GM21786 (cell line): ENCODE results near the gene GCH1.
"Not testable (repeated sequence)": the region's sequence is repeated elsewhere in the genome, so short reads cannot be mapped to it uniquely, and the experiment has no call there.

Experiments used
- ATAC-seq: cut with Tn5 transposase; IDR thresholded peaks from one replicate; pipeline ENCODE4 v1.9.1; 2021; ENCODE audit not compliant: unreplicated experiment

GCH1 gene, protein sequence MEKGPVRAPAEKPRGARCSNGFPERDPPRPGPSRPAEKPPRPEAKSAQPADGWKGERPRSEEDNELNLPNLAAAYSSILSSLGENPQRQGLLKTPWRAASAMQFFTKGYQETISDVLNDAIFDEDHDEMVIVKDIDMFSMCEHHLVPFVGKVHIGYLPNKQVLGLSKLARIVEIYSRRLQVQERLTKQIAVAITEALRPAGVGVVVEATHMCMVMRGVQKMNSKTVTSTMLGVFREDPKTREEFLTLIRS

DNA sequence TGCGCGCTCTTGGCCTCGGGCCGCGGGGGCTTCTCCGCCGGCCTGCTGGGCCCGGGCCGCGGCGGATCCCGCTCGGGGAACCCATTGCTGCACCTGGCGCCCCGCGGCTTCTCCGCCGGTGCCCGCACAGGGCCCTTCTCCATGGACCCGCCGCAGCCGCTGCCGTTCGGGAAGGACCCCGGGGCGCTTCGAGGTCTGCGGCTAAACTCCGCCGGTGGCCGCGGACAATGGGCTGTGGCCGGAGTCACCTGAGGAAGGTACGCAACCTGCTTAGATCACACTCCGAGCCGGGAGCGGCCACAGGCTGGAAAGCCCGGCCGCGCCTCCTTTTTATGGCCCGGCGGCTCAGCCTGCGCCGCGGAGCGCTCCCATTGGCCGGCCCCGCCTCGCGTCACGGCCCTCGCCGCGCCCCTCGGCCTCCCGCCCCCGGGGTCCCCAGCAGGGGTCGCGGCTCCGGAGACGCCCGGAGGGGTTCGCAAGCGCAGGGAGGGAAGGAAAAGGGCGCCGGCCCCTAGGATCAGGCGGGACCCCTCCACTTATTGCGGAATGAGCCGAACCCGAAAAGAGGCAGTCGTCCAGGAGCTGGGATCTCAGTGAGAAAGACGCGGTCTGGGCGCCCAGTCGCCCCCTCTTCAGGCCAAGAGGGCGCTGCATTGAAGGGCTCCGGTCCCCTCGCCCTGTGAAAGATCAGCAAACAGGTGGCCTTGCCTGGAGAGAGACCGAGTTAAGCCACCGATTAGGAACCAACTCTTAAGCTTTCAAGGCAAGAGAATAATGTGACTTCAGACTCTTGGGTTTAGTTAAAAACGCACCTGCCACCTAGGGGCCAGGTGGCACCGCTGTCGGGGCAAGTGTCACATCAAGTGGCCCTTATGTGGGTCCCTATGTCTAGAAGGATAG, at the start of gene GCH1:
Gene GCH1 (minus strand): TSS at position 306 of the 900 bp plus-strand sequence. CDS start 163 bp downstream, at position 143.
- ATAC-seq: peak; percentile 84

- ATAC-seq: no peak
Measured at GRCh38 chr14:54947230-54947629, 44.6 kb upstream of the GCH1 start.

DNA sequence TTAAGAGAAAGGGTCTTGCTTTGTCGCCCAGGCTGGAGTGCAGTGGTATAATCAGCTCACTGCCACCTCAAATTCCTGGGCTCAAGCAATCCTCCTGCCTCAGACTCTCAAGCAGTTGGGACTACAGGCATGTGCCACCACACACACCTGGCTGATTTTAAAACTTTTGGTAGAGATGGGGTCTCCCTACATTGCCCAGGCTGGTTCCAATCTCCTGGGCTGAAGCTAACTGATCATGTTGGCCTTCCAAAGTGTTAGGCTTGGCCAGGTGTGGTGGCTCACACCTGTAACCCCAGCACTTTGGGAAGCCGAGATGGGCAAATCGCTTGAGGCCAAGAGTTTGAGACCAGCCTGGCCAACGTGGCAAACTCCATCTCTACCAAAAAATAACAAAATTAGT, 43.9 kb upstream of the GCH1 start:
- ATAC-seq: no peak

- ATAC-seq: no peak
Measured at GRCh38 chr14:54944737-54945391, 42.2 kb upstream of the GCH1 start.

GRCh38 chr14:54942913-54943312, 40.3 kb upstream of the GCH1 start:
- ATAC-seq: no peak

DNA sequence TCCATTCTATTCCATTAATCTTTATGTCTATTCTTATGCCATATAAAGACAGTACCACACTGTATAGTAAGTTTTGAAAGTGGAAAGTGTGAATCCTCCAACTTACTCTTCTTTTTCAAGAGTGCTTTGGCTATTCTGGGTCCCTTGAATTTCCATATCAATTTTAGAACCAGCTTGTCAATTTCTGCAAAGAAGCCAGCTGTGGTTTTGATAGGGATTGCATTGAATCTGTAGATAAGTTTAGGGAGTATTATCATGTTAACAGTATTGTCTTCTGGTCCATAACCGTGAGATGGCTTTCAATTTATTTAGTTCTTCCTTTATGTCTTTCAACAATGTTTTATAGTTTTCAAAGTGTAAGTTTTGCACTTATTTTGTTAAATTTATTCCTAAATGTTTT, 34.2 kb upstream of the GCH1 start:
- ATAC-seq: no peak

DNA sequence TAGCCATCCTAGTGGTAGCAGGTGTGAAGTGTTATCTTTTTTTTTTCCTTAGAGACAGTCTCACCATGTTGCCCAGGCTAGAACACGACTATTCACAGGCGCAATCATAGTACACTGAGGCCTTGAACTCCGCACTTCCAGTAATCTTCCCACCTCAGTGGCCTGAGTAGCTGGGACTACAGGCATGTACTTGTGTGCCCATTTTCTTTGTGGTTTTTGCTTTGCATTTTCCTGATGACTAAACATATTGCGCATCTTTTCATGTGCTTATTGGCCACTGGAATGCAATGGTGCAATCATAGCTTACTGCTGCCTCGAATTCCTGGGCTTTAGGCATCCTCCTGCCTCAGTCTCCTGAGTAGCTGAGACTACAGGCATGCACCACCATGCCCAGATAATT, 33.3 kb upstream of the GCH1 start:
- no peak for ATAC-seq

DNA sequence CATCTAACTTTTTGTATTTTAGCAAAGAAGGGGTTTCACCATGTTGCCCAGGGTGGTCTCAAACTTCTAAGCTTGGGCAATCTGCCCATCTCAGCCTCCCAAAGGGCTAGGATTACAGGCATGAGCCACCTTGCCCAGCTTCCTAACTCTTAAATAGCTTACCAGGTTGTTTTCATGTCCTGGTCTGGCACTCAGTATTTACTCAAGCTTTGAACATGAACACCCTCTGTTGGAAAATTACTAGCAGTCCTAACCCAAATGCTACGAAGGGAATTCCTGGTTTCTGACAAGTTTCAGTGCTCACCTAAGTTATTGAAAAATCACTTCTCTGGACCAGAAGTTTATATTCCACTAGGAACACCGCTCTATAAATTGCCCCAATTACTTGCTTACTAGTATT, 32.5 kb upstream of the GCH1 start:
- ATAC-seq: no peak

DNA sequence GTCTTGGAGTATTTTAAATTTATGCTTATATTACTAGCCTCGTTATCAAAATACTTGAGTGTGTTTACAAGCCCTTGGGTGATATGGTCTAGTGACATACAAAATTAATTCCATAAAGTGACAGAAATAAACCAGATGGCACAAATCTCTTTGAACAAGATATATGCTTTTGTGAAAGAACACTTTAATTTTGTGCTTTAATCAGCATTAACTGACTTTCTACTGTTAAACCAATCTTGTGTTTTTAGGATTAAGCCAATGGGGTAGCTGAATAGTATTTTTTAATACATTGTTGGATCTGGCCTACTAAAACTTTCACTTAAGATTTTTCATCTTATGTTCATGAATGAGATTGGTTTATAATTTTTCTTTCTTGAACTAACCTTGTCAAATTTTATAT, 30.4 kb upstream of the GCH1 start:
- ATAC-seq: no peak

GRCh38 chr14:54931598-54932340, 29.1 kb upstream of the GCH1 start:
- ATAC-seq: no peak

DNA sequence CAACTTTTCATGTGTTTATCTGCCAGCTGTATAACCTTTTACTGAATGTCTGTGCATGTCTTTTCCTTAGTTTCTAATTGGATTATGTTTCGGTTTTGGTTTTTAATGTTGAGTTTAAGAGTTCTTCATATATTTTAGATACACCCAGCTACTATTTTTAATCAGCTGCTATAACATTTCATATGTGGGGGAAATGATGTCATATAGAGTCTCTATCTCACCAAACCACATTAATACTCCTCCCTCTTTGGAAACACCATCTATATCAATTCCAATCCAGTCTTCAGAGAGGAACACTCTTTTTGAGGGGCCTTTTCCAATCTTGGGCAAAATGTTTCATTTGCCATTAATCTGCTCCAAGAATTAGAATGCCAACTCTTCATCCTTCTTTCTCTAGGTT, 28.5 kb upstream of the GCH1 start:
- no peak for ATAC-seq

GRCh38 chr14:54929556-54929955, 26.9 kb upstream of the GCH1 start:
- ATAC-seq: no peak

DNA sequence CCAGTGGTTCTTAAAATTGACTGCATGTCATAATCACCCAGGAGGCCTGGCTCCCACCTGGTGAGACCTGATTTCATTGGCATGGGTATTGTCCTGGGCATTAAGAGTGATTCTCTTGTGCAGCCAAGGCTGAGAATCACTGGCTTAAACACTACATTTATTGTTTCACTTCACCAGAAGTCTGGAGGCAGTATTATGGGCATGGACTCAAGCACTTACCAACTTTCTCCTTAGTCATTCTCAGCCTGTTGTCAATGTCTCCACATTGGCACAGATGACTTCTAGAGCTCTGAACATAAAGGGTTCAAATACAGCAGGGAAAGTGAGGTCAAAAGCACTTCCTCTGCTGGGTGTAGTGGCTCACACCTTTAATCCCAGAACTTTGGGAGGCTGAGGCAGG, 25.6 kb upstream of the GCH1 start:
- no peak for ATAC-seq

GRCh38 chr14:54927551-54927950, 24.9 kb upstream of the GCH1 start:
- no peak for ATAC-seq

- ATAC-seq: not testable (repeated sequence)
Measured at GRCh38 chr14:54926570-54926969, 23.9 kb upstream of the GCH1 start.

- no peak for ATAC-seq
Measured at GRCh38 chr14:54922598-54922997, 20.0 kb upstream of the GCH1 start.

- ATAC-seq: no peak
Measured at GRCh38 chr14:54920052-54920451, 17.4 kb upstream of the GCH1 start.

DNA sequence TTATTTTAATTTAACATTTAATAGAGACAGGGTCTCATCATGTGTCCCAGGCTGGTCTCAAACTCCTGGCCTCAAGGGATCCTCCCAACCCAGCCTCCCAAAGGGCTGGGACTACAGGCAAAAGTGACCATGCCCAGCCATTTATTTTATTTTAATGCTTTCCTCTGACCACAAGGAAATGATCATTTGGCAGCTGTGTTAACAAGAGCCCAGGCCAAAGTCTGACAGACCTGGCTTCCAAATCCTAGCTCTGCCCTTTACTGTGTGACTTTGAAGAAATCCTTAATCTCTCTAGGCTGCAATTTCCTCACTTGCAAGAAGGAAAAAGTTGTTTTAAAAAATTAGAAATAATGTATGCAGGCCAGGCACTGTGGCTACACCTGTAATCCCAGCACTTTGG, 16.7 kb upstream of the GCH1 start:
- no peak for ATAC-seq

DNA sequence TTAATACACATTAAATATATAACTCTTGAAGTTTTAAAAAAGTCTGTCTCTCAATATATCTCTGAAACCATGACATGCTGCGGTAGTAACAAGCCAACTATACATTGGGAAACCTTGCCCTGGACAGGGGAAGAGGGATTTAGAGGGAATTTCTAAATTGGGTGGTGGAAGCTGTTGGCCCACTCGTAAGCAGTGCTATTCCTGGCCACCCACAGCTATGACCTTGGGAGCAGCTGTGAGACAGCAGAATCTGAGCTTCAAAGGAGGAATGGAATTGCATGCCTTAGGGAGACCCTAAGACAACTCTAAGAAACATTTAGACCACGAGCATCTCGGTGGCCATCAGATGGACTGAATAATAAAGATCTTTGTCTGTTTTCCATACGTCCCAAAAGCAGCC, 15.8 kb upstream of the GCH1 start:
- no peak for ATAC-seq

DNA sequence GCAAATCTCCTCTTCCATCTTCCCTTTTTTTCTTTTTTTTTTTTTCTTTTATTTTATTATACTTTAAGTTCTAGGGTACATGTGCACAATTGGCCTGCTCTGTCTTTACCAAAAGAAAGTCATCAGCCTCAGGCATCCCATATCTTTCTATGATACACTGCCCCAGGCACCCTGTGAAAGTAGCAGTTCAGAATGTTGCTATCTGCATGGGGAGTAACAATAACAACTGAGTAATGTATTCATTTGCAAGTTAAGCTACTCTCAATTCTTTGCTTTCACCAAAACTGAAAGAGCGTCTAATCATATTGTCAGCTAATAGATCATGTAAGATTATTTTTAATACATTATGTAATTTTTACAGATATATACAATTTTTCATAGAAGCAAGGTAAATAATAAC, 13.5 kb upstream of the GCH1 start:
- ATAC-seq: no peak
